GM18502 (cell line): ENCODE results near the gene SIK3.

ENCODE experiments used
- ATAC-seq: cut with Tn5 transposase; IDR thresholded peaks from one replicate; pipeline ENCODE4 v1.9.1; 2021; ENCODE audit warnings: mild to moderate bottlenecking; ENCODE audit not compliant: unreplicated experiment, poor library complexity

The SIK3 gene

DNA sequence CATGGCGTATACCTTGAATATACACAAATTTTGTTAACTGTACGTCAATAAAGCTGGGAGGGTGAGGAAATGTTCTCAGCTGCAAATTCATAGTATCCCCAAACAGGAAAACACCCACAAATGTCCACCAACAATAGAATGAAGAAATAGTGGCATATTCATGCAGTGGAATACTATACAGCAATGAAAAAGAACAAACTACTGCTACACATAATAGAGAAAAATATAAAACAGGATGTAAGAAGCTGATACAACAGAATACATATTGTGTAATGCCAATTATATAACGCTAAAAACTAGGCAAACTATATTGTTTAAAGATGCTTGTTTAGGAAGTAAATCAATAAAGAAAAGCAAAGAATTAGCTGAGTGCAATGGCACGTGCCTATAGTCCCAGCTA is 81.5 kb downstream of the SIK3 start:
- ATAC-seq = no peak

DNA sequence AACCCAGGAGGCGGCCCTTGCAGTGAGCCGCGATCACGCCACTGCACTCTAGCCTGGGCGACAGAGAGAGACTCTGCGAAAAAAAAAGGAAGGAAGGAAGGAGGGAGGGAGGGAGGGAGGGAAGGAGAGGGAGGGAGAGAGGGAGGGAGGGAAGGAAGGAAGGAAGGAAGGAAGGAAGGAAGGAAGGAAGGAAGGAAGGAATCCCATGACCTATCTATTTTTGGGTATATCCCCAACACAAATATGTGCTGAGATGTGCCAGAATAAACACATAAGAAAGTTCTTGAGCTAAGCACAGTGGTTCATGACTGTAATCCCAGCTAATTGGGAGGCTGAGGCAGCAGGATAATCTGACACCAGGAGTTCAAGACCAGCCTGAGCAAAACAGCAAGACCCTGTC is 82.0 kb downstream of the SIK3 start:
- no peak for ATAC-seq

- no peak for ATAC-seq
Measured at GRCh38 chr11:117011541-117011898, 86.7 kb downstream of the SIK3 start.

GRCh38 chr11:117010808-117011540 is 87.3 kb downstream of the SIK3 start:
- ATAC-seq = no peak

DNA sequence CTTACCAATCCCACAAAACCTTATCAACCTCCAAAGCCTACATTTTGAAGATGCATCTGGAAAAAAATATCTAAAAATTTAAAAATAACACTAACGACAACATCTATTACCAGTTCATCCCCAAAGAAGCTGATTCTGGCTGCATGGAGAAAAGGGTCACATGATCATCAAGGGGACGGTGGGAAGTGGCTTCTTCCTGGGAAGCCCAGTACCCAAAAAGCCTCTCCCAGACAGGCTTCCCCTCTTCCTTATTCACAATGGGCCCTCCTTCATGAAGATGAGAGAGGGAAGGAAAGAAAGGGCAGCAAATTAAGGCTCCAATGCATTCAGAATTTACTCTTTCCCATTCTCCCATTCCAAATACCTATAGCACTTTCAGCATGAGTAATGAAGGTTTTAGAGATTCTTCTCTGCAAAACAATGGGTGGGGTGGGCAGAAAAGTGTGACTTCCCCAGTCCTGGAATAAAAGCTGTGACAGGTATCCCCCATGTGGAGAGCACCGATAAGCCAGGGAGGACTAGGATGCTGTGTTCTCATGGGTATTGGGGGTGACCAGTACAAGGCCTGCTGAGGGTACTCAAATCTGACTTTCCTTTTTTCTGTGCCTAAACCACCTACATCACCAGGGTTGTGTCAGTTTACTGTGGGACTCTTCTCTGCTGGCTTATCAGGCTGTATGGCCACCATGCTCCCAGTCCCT is 88.2 kb downstream of the SIK3 start:
- ATAC-seq = no peak

DNA sequence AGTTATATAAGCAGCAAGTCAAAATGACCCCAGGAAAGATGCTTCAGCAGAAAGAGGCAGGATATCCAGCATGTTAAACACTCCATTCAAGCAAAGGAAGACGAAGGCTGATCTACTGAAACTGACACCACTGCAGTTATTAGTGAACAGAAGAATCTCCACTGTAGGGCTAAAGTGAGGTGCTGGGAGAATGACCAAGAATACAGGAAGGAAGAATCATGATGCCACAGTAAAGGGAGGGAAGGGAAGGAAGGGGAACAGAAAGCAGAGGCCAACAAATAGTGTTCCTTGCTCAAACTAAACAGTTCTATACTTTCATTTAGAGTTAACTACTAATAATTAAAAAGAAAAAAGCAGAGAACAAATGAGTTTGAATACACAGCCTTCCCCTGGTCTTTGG is 92.5 kb downstream of the SIK3 start:
- ATAC-seq = no peak

DNA sequence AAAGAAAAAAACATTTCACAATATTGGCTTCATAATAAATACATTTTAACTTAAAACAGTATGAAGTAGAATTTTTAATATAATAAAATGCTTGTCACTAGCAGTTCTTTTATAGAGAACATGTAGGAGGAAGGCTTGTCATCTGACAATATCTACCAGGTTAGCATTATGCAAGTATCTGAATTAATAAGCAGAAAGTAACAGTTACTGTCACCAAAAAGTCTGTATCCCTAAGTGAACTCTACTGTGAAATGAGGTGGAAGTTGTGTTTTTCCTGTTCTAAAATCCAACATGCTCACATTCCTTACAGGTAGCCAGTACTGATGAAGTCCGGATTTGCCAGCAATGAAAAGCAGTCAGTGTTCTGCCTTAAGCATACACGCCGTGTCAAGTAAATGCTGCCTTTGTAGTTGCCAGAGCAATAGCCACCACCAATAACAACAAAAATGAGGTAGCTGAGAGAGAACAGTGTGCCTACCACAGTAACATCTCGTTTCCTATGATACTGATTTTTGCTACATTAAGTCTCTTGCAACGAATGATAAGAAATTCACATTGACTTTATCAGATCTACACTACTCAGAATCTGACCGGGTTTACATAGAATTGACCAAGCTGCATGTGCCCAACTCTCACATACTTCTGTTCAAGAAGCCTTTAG is 95.5 kb downstream of the SIK3 start:
- ATAC-seq = no peak

GRCh38 chr11:117000014-117000737 is 98.1 kb downstream of the SIK3 start:
- ATAC-seq = no peak

DNA sequence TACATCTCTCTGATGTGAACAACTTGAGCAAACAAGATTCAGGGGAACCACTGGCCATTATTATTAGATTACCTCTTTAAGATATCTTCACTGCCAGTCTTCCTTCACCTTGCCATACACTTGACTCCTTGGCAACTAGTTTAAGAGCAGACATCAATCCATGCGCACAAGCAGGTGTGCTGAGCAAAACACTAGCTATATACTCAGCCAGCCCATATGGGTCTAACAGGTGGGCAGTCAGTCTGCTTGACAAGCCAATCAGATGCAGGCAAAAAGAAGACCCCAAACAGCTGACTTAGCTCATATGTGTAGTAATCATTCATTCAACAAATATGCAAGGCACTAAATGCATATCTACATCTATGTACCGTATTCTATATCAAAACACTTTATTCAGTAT is 101.2 kb downstream of the SIK3 start:
- ATAC-seq = no peak

DNA sequence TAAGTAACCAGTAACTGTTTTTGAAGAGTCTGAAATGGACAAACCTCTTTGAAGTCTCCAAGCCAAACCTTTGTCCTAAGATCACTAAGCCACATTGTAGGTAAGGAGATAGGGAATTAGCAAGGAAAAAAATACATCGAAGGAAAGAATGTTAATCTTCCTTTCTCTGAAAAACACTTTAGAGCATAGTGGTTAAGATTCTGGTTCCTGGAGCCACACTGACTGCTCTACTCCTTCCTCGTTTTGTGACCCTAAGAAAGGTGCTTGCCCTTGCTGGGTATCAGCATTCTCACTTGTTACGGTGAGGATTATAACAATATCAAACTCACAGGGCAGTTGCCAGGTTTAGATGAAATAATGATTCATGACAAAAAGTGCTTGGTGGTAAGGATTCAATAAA is 104.0 kb downstream of the SIK3 start:
- ATAC-seq = no peak

- no peak for ATAC-seq
Measured at GRCh38 chr11:116993599-116993998, 104.6 kb downstream of the SIK3 start.

GRCh38 chr11:116991491-116991890 is 106.7 kb downstream of the SIK3 start:
- ATAC-seq = no peak

- no peak for ATAC-seq
Measured at GRCh38 chr11:116990811-116991210, 107.4 kb downstream of the SIK3 start.

DNA sequence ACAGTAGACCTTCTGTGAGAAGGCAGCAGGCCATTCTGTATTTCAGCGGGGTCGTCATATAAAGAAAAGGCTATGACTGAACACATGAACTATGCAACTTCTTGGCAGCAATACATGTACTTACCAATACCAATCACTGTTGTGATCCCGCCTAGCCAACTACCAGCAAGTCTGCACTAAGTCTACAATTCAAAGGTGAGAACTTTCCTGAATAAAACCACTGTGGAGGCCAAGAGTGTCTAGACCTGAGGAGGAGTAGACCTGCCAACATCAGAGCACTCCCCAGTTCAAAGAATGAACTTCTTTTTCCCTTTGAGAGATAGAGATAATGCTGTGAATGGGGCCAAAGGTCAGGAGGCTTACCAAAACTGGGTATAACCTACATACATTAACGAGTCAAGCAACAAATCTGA is 108.2 kb downstream of the SIK3 start:
- no peak for ATAC-seq

DNA sequence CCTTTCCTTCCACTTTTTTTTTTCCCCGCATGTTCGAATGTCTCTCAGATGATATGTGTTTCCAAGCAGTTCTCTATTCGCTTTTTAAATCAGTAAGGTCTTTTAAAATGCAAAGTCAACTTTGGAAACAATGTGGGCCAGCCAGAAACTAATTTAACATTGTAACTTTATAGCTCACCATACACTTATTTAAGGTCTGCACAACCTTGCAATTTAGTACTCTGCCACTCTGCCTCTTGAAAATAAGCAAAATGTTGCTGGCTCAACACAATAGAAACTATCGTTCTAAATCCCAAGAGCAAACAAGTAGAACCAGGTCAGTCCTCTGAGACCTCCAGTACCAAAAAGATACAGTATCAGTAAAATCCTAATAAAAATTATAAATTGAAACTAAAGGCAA is 109.0 kb downstream of the SIK3 start:
- ATAC-seq = no peak

DNA sequence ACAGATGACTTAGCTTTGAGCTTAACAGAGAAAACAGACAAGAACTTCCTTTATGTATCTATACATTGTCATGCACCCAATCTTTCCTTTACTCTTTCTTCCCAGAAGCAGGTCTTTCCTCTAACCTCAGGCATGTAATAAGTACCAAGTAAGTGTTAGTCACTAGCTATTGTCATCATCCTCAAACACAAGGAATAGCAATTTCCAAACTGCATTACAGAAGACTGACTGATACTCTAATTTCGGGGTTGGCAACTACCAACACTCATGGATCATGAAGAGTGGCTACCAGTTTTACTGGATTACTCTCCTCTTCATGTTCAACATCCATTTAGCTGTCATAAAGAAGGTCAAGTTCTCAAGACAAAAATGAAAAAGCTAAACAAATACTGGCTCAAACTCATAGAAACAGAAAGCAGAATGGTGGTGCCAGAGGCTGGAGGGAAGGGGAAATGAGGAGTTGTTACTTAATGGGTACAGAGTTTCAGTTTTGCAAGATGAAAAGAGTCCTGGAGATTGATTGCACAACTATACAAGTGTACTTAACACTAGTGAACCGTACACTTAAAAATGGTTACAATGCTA is 111.6 kb downstream of the SIK3 start:
- peak; percentile 61 for ATAC-seq

DNA sequence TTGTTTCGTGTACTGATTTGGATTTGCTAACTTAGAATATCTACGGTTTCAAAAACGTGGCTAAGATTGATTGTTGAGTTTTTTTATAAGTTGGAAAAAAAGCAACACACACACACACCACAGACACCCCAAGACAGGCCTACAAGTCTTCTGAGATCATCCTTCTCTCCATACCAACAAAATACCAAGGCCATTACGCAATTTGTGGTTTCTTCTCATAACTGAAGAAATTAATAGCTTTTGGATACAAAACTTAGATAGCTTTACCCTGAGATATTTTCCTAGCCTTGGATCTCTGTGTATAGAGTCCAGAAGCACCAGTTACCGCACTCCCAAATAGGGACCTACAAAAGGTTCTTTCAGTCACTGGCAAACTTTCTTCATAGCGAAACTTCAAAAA is 113.6 kb downstream of the SIK3 start:
- ATAC-seq = no peak

GRCh38 chr11:116984186-116984585 is 114.0 kb downstream of the SIK3 start:
- ATAC-seq = no peak

- ATAC-seq = no peak
Measured at GRCh38 chr11:116981266-116981885, 116.9 kb downstream of the SIK3 start.

DNA sequence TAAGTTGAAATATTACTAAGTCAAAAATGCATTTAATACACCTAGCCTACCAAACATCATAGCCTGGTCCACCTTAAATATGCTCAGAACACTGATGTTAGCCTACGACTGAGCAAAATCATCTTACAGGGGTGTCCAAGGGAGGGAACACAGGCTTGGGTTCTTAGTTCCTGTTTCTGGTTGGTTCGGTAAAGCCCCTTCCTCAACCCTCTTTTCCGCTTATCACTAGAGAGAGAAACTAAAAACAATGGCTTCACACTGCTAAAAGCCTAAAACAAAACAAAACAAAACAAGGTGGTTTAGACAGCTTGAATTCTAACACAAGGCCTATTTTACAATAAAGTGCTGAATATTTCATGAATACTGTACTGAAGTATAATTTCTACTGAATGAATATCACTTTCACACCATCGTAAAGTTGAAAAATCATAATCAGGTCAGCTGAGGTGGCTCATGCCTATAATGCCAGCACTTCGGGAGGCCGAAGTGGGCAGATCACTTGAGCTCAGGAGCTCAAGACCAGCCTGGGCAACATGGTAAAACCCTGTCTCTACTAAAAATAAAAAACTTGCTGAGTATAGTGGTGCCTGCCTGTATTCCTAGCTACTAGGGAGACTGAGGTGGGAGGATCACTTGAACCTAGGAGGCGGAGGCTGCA is 118.0 kb downstream of the SIK3 start:
- peak; percentile 96 for ATAC-seq
